Panc1 (cell line): ENCODE results near the gene GAL3ST2.

ENCODE experiments used
- CTCF ChIP-seq: fragments of 450-650 bp; IDR thresholded peaks from 2 replicates; pipeline ENCODE4 v1.5.1; 2017; ENCODE audit warnings: mild to moderate bottlenecking
- SIN3A ChIP-seq: IDR thresholded peaks from 2 replicates; pipeline ENCODE4 v1.6.1; 2012; ENCODE audit warnings: low read depth, mild to moderate bottlenecking, low read length, moderate library complexity, borderline replicate concordance; ENCODE audit not compliant: insufficient read depth
- TCF7L2 ChIP-seq: IDR thresholded peaks from 2 replicates; pipeline ENCODE4 v1.6.1; 2011; ENCODE audit warnings: mild to moderate bottlenecking, low read depth, low read length, inconsistent platforms

GRCh38 chr2:241775223-241776177 is 1.1 kb upstream of the GAL3ST2 start:
- TF ChIP-seq CTCF (no peak), TCF7L2 (no peak), SIN3A (no peak)
